Activated naive CD4-positive, alpha-beta T cell treated with anti-CD3 and anti-CD28 coated beads, Interleukin-2, amount 50 U/mL, for 72 hours (primary cell): Measurements from ENCODE around the gene MPL. TPM values are rescaled to one million over a fixed set of nuclear protein-coding genes. Genes with fewer than 3 reads are reported as not detected.
A peak's percentile ranks its signal among the peaks of the same experiment; 100 is the strongest.

Source experiments
- ATAC-seq, 2 donors: fragments of 150-1000 bp; cut with Tn5 transposase; 2 replicates each; pipeline ENCODE4 v1.10.0; 2021; ENCODE audit warnings: mild to moderate bottlenecking in 2 of 2, moderate library complexity in 2 of 2
- DNase-seq, 2 donors: peaks; one replicate each; pipeline ENCODE4 v3.0.0; 2021 to 2022; ENCODE audit warnings: low spot score in 2 of 2
- H3K27ac Mint-ChIP-seq, 2 donors: one replicate each; pipeline ENCODE4 v1.8.0; 2022; ENCODE audit warnings: mild to moderate bottlenecking in 2 of 2, mixed read lengths in 2 of 2
- H3K36me3 Mint-ChIP-seq, 2 donors: one replicate each; pipeline ENCODE4 v1.8.0; 2022; ENCODE audit warnings: mixed read lengths in 2 of 2
- H3K9me3 Mint-ChIP-seq, 2 donors: one replicate each; pipeline ENCODE4 v1.8.0; 2022; ENCODE audit warnings: mixed read lengths in 2 of 2
- total RNA-seq, 2 donors: library from RNA; stranded (reverse); gene quantifications; one replicate each; pipeline ENCODE4 v1.2.3, GENCODE V29; 2022

The MPL gene
- total RNA-seq, 2 donors from 2014 or later = not detected

- ATAC-seq = no peak
- Mint-ChIP-seq H3K36me3 (no peaks in the 10 kb centered on the region), H3K9me3 (no peaks in the 10 kb centered on the region), H3K27ac (no peak overlapping the region)
- no peak for DNase-seq
Observed at GRCh38 chr1:43315963-43316737, 21.5 kb upstream of the MPL start.

GRCh38 chr1:43316738-43317520 lies 20.7 kb upstream of the MPL start:
- H3K9me3 Mint-ChIP-seq = no peaks in the 10 kb centered on the region
- H3K27ac Mint-ChIP-seq = no peak overlapping the region
- ATAC-seq (no peak), DNase-seq (no peak)
- H3K36me3 Mint-ChIP-seq = no peaks in the 10 kb centered on the region

- no peaks in the 10 kb centered on the region for H3K36me3 Mint-ChIP-seq
- no peaks in the 10 kb centered on the region for H3K9me3 Mint-ChIP-seq
- no peak for ATAC-seq
- H3K27ac Mint-ChIP-seq = peak overlapping the region in 1 of 2 donors; percentile 48
- DNase-seq = no peak
Observed at GRCh38 chr1:43317817-43318471, 19.7 kb upstream of the MPL start.

- DNase-seq (no peak), ATAC-seq (no peak)
- Mint-ChIP-seq H3K36me3 (no peaks in the 10 kb centered on the region), H3K9me3 (no peaks in the 10 kb centered on the region), H3K27ac (no peak overlapping the region)
Observed at GRCh38 chr1:43318831-43319230, 18.8 kb upstream of the MPL start.

- Mint-ChIP-seq H3K36me3 (peaks cover under 1 to 3% of the 10 kb centered on the region in 2 donors), H3K9me3 (peaks cover 2 to 3% of the 10 kb centered on the region in 2 donors), H3K27ac (no peak overlapping the region)
- no peak for DNase-seq
- ATAC-seq = no peak
Observed at GRCh38 chr1:43319288-43319687, 18.3 kb upstream of the MPL start.

- peaks cover 7 to 8% of the 10 kb centered on the region in 2 donors for H3K9me3 Mint-ChIP-seq
- peaks cover 6 to 8% of the 10 kb centered on the region in 2 donors for H3K36me3 Mint-ChIP-seq
- H3K27ac Mint-ChIP-seq = no peak overlapping the region
- ATAC-seq (no peak), DNase-seq (no peak)
Observed at GRCh38 chr1:43319766-43320165, 17.9 kb upstream of the MPL start.

- no peak for ATAC-seq
- no peak overlapping the region for H3K27ac Mint-ChIP-seq
Observed at GRCh38 chr1:43321331-43321891, 16.2 kb upstream of the MPL start.

GRCh38 chr1:43322506-43322905 lies 15.1 kb upstream of the MPL start:
- Mint-ChIP-seq H3K9me3 (peaks cover 10 to 19% of the 10 kb centered on the region in 2 donors), H3K36me3 (peaks cover 12 to 23% of the 10 kb centered on the region in 2 donors), H3K27ac (no peak overlapping the region)
- DNase-seq = no peak
- no peak for ATAC-seq

More at GRCh38 chr1:43321331-43321891, 16.2 kb upstream of the MPL start:
- H3K9me3 Mint-ChIP-seq = peaks cover 10 to 19% of the 10 kb centered on the region in 2 donors
- H3K36me3 Mint-ChIP-seq = peaks cover 12 to 17% of the 10 kb centered on the region in 2 donors
- DNase-seq = no peak

- no peak overlapping the region for H3K27ac Mint-ChIP-seq
- ATAC-seq = no peak
- peaks cover 18 to 19% of the 10 kb centered on the region in 2 donors for H3K9me3 Mint-ChIP-seq
- H3K36me3 Mint-ChIP-seq = peaks cover 12 to 23% of the 10 kb centered on the region in 2 donors
- DNase-seq = no peak
Observed at GRCh38 chr1:43324810-43325209, 12.8 kb upstream of the MPL start.

- ATAC-seq = no peak
- peaks cover 18 to 19% of the 10 kb centered on the region in 2 donors for H3K9me3 Mint-ChIP-seq
- H3K36me3 Mint-ChIP-seq = peaks cover 12 to 23% of the 10 kb centered on the region in 2 donors
Observed at GRCh38 chr1:43325381-43325780, 12.2 kb upstream of the MPL start.

GRCh38 chr1:43327549-43328292 lies 9.9 kb upstream of the MPL start:
- ATAC-seq = no peak
- no peak for DNase-seq
- Mint-ChIP-seq H3K36me3 (peaks cover 12 to 23% of the 10 kb centered on the region in 2 donors), H3K9me3 (peaks cover 18 to 19% of the 10 kb centered on the region in 2 donors), H3K27ac (no peak overlapping the region)

More at GRCh38 chr1:43325381-43325780, 12.2 kb upstream of the MPL start:
- no peak overlapping the region for H3K27ac Mint-ChIP-seq
- no peak for DNase-seq

GRCh38 chr1:43329995-43330751 lies 7.4 kb upstream of the MPL start:
- Mint-ChIP-seq H3K9me3 (peaks cover 7% of the 10 kb centered on the region in 2 donors), H3K27ac (peak overlapping the region; percentile 45 to 51), H3K36me3 (peaks cover 0 to 13% of the 10 kb centered on the region in 2 donors)
- peak; percentile 95 for ATAC-seq
- peak in 1 of 2 donors; percentile 66 for DNase-seq

GRCh38 chr1:43331688-43332087 lies 5.9 kb upstream of the MPL start:
- Mint-ChIP-seq H3K27ac (no peak overlapping the region), H3K9me3 (peaks cover 0 to 7% of the 10 kb centered on the region in 2 donors), H3K36me3 (peaks cover 0 to 5% of the 10 kb centered on the region in 2 donors)
- DNase-seq (no peak), ATAC-seq (no peak)

- peak overlapping the region in 1 of 2 donors; percentile 1 for H3K27ac Mint-ChIP-seq
- DNase-seq (no peak), ATAC-seq (no peak)
- H3K9me3 Mint-ChIP-seq = no peaks in the 10 kb centered on the region
- no peaks in the 10 kb centered on the region for H3K36me3 Mint-ChIP-seq
Observed at GRCh38 chr1:43334453-43335205, 3.0 kb upstream of the MPL start.

GRCh38 chr1:43338001-43338400 lies 383 bp downstream of the MPL start:
- peak in 1 of 2 donors; percentile 14 for DNase-seq
- Mint-ChIP-seq H3K36me3 (no peaks in the 10 kb centered on the region), H3K9me3 (no peaks in the 10 kb centered on the region), H3K27ac (no peak overlapping the region)
- ATAC-seq = no peak
